Measurements from ENCODE around the gene C1orf232.

C1orf232 gene

DNA sequence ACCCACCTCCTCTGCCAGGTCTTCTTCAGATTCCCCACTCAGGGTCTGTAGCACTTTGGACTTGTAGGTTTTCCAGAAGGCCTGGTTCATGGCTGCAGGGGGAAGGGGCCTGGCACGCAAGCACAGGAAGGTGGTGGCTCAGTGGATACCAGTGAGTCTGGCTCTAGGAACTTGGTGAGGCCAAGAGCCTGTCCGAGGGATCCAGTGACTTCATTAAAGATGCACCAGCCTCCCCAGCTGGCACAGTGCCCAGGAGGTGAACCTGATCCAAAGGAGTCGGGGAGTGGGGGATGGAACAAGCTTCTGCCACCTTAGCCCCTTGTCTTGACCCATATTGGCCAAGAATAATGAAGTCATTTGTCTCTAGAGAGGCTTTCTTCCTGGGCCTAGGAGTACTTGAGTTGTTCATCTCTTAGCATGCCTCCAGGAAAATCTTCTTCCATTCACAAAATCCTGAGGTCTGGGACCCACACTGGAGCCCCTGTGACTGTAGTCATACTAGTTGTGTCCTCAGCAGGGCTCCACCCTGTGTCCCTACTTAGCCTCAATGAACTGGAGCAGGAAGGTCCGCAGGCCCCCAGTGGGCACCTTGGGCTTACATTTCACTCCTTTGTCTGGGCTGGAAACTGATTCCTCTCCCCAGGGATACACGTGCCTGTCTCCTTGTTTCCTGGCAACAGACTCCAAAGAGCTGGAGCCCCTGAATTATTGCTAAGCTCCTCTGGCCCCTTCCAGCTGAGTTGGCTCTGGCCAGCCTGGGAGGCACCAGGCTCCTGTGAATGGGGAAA lies at the start of gene C1orf232:
TSS of gene C1orf232 (minus strand) at position 554 of the 788 bp plus-strand sequence. CDS start at position 90, 464 bp downstream.
- peak; percentile 33 for DNase-seq

DNA sequence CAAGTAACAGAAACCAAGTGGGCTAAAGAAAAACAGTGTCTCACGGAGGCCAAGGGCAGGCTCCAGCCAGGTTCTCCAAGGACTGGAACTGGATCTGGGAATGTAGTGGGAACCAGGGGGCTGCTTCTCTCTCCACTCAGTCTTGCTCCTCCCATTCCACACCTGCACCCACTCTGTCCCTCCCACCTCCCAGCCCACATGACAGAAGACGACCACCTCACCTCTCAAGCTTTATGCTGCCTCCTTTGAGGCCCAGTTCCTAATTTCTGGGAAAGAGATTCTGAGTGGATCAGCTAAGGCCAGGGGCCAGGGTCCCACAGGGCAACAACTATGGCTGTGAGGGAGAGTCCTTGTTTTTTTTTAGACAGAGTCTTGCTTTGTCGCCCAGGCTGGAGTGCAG lies 46.5 kb upstream of the C1orf232 start:
- no peak for DNase-seq

GRCh38 chr1:26213335-26213905 lies 44.7 kb upstream of the C1orf232 start:
- no peak for DNase-seq

DNA sequence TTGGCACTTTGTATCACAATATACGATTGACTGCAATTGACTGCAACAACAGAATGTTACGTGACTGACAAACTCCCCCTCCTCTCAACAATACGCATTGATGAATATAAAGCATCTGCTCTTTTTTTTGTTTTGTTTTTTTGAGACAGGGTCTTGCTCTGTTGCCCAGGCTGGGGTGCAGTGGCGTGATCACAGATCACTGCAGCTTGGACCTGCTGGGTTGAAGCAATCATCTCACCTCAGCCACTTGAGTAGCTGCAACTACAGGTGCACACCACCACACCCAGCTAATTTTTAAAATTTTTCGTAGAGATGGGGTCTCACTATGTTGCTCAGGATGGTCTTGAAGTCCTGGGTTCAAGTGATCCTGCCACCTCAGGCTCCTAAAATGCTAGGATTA lies 44.0 kb upstream of the C1orf232 start:
- DNase-seq = no peak

- DNase-seq = no peak
These were observed 41.5 kb upstream of the C1orf232 start for GRCh38 chr1:26210147-26210870.

DNA sequence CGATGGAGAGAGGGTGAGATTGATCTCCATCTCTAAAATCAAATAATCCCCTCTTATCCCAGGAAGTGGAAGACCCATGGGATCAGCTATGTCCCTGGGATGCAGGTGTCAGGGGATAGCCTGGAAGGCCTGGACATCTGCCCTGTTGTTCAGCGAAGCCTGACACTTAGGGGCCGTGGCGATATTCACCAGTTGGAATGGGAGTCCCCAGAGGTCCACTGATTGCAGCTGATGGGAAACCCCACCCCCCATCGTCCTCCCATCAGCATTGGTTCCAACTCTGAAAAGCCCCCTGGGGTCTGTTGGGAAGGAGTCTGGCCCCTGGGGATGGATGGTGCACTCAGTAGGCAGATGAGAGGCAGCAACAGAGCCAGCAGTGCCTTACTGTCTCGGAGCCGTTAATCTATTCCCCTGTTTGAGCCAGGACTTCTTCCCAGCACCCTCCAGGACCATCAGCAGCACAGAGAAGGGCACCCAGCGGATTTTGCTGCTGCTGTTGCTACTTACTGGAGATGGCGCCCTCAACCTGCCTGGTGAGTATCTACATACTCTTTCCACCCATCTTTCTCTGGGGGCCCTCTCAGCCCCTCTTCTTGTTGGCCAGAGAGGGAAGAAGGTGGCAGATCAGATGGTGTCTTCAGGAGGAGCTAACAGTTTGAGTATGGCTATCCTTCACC lies 35.0 kb upstream of the C1orf232 start:
- peak; percentile 31 for DNase-seq

GRCh38 chr1:26200413-26200812 lies 31.6 kb upstream of the C1orf232 start:
- no peak for DNase-seq

DNA sequence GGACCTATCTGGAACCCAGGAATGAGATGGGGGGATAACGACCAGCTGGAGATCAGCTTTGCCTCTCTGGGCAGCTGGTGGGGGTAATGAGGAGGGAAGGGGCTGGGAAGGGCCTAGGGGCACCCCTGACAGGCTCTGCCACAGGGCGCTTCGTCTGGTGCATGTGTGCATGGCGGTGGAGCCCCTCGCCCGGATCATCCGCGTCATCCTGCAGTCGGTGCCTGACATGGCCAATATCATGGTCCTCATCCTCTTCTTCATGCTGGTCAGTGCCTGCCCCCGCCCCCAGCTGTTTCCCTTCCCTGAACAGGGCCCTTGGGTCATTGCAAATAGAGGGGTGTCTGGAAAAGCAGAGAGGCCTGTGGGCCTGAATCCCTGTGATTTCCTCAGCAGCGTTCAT lies 29.1 kb upstream of the C1orf232 start:
- no peak for DNase-seq

DNA sequence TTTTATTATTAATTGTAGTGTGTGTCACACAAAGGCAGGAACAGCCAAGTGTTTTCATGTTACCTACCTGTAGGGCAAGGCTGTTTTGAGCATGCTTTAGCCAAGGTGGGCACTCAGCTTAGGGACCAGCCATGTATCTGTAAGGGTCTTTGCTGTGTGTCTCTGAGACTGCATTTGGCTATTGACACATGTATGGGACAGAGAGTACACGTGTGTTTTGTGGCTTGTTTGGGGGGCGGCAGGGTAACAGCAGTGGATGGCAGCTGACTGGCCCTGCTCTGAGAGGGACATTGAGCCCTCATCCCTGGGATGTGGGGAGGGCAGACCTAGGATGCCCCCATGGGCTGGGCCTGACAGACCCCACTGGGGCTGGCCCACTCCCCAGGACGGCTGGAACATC lies 28.5 kb upstream of the C1orf232 start:
- DNase-seq = no peak

- DNase-seq = no peak
These were observed 27.0 kb upstream of the C1orf232 start for GRCh38 chr1:26195805-26196204.

DNA sequence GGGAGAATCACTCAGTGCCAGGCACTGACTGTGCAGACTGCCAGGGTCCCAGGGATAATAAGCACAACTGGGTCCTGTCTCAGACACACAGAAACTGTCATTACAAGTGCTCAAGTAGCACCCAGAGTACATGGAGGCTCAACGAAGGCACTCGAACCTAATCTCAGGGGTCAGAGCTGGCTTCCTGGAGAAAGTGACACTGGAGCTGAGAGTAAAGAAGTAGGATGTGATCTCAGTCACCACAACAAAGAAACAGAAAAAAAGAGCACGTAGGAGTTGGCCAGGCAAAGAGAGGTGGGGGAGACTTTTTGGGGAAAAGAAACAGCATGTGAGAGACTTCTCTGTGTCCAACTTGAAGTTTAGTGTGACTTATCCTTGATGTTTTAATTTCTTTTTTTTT lies 23.0 kb upstream of the C1orf232 start:
- DNase-seq = no peak

DNA sequence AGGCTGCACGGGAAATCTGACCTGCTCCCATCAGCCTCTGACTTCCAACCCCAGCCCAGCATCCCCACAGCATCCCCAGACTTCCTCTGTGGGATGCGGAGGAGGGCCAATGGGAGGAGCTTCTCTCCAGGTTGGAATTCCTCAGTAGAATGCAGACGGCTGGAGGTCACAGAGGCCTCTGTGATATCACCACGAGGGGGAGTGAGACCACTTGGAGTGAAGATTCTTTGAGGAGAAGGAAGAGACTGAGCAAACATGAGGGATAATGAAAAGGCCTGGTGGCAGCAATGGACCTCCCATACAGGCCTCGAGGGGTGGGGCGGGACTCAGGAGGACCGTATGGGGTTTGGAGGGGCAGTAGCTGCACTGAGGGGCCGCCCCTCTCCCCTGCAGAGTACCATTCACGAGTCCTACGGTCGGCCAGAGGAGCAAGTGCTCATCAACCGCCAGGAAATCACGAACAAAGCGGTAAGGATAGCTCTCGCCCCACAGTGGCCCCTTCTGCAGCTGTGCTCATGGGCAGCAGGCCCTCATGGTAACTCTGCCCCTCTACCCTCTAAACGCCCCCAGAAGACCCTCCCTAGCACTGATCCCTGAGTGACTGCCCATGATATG lies 21.7 kb upstream of the C1orf232 start, which contains the start of gene CATSPER4:
TSS of gene CATSPER4 (plus strand) at position 230 of the 615 bp plus-strand sequence. CDS start at position 256, 26 bp downstream.
- no peak for DNase-seq

DNA sequence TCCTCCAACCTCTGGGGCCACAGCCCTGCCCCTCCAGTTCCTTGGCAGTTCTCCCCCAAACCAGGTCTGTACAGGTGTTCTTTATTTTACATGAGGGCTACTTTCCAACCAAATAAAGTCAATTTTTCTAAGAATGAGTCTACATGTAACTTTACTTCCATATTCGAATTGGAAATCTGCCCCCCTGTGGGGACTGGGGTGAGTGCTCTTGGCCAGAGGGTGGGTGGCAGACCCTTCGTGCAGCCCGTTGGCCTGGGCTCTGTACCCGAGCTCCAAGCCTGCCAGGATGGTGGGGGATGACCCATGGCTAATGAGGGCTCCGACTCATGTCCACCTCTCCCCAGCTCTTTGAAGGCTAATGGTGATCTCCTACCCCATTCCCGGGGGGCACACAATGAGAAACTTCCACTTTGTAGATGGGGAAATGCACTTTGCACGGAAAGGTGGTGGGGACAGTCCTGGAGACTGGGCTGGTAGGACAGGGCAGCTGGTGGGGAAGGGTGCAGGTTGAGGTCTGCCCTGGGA lies 21.1 kb upstream of the C1orf232 start:
- DNase-seq = no peak

GRCh38 chr1:26189331-26189730 lies 20.6 kb upstream of the C1orf232 start:
- DNase-seq = no peak

- DNase-seq = no peak
These were observed 19.7 kb upstream of the C1orf232 start for GRCh38 chr1:26188477-26188876.

DNA sequence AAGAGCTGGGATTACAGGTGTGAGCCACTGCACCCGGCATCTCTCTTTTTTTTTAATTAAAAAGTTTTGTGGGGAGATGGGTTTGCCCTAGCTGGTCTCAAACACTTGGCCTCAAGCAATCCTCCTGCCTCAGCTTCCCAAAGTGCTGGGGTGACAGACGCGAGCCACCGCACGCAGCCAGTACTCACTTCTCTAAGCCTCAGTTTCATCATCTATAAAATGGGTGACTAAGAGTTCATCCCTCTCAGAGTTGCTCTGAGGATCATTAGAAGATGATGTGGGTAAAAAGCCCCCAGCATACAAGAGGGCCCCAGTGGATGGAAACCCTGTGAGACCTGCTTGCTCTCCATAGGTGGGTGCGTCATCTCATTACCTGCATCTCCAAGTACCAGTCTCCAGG lies 19.1 kb upstream of the C1orf232 start:
- no peak for DNase-seq

DNA sequence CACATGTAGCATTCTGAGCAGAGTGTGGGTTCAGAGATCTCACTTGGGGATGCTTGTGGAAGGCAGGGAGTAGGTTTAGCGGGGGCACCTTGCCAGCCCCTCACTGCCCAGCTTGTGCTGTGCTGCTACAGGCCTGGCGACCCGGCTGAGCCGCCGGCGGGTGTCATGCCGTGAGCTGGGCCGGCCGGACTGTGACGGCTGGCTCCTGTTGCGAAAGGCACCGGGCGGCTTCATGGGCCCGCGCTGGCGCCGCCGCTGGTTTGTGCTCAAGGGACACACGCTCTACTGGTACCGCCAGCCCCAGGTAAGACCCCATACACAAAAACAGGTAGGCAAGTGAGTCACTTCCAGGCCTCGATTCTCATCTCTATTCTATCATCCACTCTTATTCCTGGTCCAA lies 16.1 kb upstream of the C1orf232 start:
- no peak for DNase-seq

GRCh38 chr1:26184086-26184485 lies 15.3 kb upstream of the C1orf232 start:
- DNase-seq = no peak

- DNase-seq = no peak
These were observed 13.6 kb upstream of the C1orf232 start for GRCh38 chr1:26182383-26182696.

- no peak for DNase-seq
These were observed 13.0 kb upstream of the C1orf232 start for GRCh38 chr1:26181586-26182382.

DNA sequence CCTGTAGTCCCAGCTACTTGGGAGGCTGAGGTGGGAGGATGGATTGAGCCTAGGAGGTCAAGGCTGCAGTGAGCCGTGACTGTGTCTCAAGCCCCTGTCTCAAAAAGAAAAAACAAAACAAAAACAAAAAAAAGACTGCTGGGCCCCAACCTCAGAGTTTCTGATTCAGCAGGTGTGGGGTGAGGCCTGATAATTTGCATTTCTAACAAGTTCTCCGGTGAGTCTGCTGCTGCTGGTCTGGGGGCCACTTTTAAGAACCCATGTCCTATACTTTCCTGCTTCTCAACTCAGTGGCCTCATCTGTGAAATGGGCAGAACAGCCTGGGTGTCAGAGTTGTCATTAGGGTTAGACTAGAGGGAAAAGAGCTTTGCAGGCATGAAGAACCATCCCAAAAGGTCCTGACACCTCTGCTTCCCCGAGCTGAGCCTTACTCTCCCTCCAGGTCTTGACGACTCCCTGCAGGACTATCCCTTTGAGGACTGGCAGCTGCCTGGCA lies 11.3 kb upstream of the C1orf232 start:
- no peak for DNase-seq
